ENCODE data around the gene MYO5B.
A peak's percentile ranks its signal among the peaks of the same experiment; 100 is the strongest.

Gene MYO5B

GRCh38 chr18:49880661-49881060 lies 314.3 kb downstream of the MYO5B start:
- no peak for DNase-seq (ENCODE audit: low read depth)

- no peak for DNase-seq (ENCODE audit: low read depth)
These were observed 315.7 kb downstream of the MYO5B start for GRCh38 chr18:49879271-49879580.

- peak; percentile 58 for DNase-seq (ENCODE audit: low read depth)
These were observed 316.2 kb downstream of the MYO5B start for GRCh38 chr18:49878567-49879270.

GRCh38 chr18:49878015-49878414 lies 316.9 kb downstream of the MYO5B start:
- DNase-seq (ENCODE audit: low read depth), result no peak

- DNase-seq (ENCODE audit: low read depth), result no peak
These were observed 318.4 kb downstream of the MYO5B start for GRCh38 chr18:49876536-49876935.

- no peak for DNase-seq (ENCODE audit: low read depth)
These were observed 319.2 kb downstream of the MYO5B start for GRCh38 chr18:49875783-49876182.

- no peak for DNase-seq (ENCODE audit: low read depth)
These were observed 319.8 kb downstream of the MYO5B start for GRCh38 chr18:49875155-49875554.

- DNase-seq (ENCODE audit: low read depth), result no peak
These were observed 320.7 kb downstream of the MYO5B start for GRCh38 chr18:49874238-49874637.

GRCh38 chr18:49869354-49869753 lies 325.6 kb downstream of the MYO5B start:
- DNase-seq (ENCODE audit: low read depth), result no peak

- no peak for DNase-seq (ENCODE audit: low read depth)
These were observed 328.3 kb downstream of the MYO5B start for GRCh38 chr18:49866680-49867079.

GRCh38 chr18:49865401-49865800 lies 329.5 kb downstream of the MYO5B start:
- DNase-seq (ENCODE audit: low read depth), result no peak

- DNase-seq (ENCODE audit: low read depth), result no peak
These were observed 331.0 kb downstream of the MYO5B start for GRCh38 chr18:49863769-49864621.

- no peak for DNase-seq (ENCODE audit: low read depth)
These were observed 332.1 kb downstream of the MYO5B start for GRCh38 chr18:49862656-49863385.

GRCh38 chr18:49861659-49862058 lies 333.3 kb downstream of the MYO5B start:
- DNase-seq (ENCODE audit: low read depth), result peak; percentile 24

GRCh38 chr18:49859725-49860124 lies 335.2 kb downstream of the MYO5B start:
- DNase-seq (ENCODE audit: low read depth), result no peak

GRCh38 chr18:49859021-49859359 lies 336.0 kb downstream of the MYO5B start:
- no peak for DNase-seq (ENCODE audit: low read depth)

GRCh38 chr18:49858309-49859020 lies 336.5 kb downstream of the MYO5B start:
- DNase-seq (ENCODE audit: low read depth), result peak; percentile 72

GRCh38 chr18:49857708-49858107 lies 337.2 kb downstream of the MYO5B start:
- DNase-seq (ENCODE audit: low read depth), result no peak

GRCh38 chr18:49856496-49856895 lies 338.5 kb downstream of the MYO5B start:
- no peak for DNase-seq (ENCODE audit: low read depth)

GRCh38 chr18:49855711-49856415 lies 339.1 kb downstream of the MYO5B start:
- no peak for DNase-seq (ENCODE audit: low read depth)

GRCh38 chr18:49854681-49855080 lies 340.3 kb downstream of the MYO5B start:
- DNase-seq (ENCODE audit: low read depth), result no peak

GRCh38 chr18:49853436-49853835 lies 341.5 kb downstream of the MYO5B start:
- DNase-seq (ENCODE audit: low read depth), result no peak
